HG03558 (cell line): ENCODE measurements around the gene PSG7.
"Not testable (repeated sequence)": the region's sequence is repeated elsewhere in the genome, so short reads cannot be mapped to it uniquely, and the experiment has no call there.

ENCODE experiments used
- ATAC-seq: cut with Tn5 transposase; IDR thresholded peaks from one replicate; pipeline ENCODE4 v1.9.1; 2021; ENCODE audit warnings: moderate number of reproducible peaks; ENCODE audit not compliant: unreplicated experiment; ENCODE audit errors: extremely low read depth

PSG7 gene

DNA sequence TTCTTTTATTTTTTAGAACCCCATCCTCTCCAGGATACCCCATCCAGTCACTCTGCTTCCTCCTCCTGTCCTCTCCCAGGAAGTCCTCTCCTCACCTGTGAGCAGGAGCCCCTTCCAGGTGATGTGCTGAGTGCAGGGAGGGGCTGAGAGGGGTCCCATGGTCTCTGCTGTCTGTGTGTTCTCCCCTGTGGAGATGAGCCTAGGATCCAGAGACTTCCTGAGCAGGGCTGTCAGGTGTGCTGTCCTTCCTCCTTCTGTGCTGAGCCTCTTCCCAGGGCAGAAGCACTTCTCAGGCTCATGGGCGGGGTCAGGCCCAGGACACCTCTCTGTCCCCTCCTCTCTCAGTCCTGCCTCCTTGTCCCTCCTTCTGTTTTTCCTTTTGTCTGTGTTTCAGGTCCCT lies 19.4 kb downstream of the PSG7 start, which contains the start of gene PSG6:
Gene PSG6 (minus strand): TSS at position 261 of the 400 bp plus-strand sequence. CDS start 102 bp downstream, at position 159.
- not testable (repeated sequence) for ATAC-seq

DNA sequence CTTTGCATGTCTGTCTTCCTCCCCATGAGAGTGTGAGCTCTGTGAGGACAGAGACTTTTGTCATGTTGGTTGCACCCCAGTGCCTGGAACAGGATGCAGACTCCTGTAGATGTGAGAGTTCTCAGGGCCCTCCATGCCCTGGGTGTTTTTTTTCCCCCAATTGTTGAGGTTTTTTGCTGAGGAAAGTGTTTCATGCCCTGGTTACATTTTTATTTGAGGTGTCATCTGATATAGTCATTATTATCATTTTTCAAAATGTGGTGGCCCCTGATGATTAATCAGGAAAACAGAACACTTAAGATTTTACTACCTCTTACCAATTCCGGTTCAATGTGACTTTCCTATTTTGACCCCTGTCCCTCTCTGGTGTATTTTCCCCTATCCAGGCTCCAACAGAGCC lies 20.1 kb downstream of the PSG7 start:
- ATAC-seq = not testable (repeated sequence)

DNA sequence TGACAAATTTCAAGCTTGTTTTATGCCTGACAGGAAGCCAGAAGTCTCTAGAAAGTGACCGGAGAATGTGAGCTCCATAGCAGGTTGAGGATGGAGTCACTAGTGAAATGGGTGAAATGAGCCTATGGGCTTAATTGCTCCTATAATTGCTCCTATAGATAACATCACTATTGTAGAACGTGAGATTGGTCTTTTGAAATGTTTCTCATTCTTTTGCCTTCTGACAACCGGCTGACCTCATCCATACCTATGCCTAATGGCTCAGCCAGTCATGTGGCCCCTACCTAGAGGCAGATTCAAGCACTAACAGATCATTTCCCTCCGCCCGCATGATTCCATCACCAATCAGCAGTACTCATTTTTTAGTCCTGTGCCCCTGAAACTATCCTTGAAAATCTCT lies 23.5 kb downstream of the PSG7 start:
- not testable (repeated sequence) for ATAC-seq

DNA sequence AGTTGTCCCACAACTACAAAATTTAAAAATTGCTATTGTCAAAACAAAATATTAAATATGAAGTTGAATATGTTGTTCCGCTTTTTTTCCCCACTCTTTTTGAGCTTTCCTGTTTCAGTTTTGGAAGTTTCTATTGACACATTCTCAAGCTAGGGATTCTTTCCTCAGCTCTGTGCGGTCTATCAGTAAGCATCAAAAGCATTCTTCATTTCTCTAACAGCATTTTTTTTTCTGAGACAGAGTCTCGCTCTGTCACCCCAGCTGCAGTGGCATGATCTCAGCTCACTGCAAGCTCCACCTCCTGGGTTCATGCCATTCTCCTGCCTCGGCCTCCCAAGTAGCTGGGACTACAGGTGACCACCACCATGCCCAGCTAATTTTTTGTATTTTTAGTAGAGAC lies 24.1 kb downstream of the PSG7 start:
- ATAC-seq = not testable (repeated sequence)

DNA sequence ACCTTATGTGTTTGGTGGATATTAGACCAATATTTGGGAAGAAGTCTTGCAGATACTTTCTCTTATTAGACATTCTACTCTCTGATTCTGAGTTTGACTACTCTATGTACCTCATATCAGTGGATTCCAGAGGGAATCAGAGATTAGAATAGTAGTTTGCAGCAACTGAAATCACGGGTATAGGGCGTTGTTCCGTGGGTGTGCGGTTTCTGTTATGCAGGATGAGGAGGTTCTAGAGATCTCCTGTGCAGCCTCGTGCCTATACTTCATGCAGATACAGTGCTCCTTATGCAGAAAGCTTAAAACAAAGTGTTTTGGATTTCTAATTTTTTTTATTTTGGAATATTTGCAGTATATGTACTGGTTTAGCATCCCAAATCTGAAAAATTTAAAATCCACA lies 25.3 kb downstream of the PSG7 start:
- ATAC-seq = not testable (repeated sequence)

DNA sequence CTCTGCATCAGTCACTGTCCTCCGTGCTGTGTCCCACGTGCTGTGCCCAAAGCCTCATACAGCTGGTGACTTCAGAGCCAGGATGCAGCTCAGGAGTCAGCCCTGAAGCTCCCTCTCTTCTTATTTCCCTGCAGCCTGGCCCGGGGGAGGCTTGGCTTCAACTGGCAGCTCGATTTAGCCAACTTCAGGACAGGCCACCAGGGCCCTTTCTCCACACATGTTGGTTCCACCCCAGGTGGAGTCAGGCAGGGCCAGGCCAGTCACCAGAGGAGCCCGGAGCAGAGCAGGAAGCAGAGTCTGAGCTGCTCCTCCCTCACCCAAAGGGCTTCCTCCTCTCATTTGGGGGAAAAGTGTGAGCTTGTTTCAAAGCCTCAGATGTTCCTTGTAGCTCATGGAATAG lies 30.8 kb downstream of the PSG7 start:
- not testable (repeated sequence) for ATAC-seq

DNA sequence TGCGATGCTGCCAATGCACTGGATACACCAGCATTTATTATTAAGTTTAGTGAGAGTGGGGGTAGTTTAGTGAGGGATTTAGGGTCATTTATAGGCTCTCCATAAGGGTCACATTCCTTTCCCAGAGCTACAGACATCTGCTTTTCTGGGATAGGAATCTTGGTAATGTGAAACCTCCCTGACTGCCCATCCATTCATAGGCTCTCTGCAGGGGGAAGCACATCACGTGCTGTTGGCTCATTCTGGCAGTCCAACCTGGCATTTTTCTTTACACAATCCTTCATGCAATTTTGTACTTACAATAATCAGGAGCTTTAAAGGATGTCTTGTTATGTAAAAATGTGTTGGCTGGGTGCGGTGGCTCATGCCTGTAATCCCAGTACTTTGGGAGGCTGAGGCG lies 36.4 kb downstream of the PSG7 start:
- ATAC-seq = not testable (repeated sequence)

DNA sequence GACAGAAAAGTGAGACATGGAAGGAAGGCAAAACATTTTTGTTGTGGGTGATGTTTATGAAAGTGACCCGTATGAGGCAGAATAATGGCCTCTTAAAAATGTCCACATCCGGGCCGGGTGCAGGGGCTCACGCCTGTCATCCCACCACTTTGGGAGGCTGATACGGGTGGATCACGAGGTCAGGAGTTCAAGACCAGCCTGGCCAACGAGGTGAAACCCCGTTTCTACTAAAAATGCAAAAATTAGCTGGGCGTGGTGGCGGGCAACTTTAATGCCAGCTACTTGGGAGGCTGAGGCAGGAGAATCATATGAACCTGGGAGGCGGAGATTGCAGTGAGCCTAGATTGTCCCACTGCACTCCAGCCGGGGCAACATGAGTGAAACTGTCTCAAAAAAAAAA lies 37.3 kb downstream of the PSG7 start:
- not testable (repeated sequence) for ATAC-seq

DNA sequence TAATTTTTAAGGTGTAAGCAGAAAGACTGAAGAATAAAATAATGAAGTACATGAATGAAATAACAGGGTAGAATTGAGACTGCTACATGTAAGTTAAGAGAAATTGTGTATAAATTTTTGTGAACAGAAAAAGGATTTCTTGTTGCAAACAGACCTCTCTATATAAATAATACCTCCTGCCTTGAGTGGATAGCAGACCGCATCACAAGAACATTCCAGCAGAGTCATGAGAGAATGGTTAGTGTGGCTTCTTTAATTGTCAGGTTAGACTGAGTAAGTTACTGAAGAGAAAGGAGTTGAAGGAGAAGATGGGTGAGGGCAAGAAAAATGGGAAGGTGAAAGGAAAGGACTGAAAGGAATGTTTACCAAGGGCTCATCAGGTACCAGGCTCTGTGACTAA lies 37.9 kb downstream of the PSG7 start:
- not testable (repeated sequence) for ATAC-seq

DNA sequence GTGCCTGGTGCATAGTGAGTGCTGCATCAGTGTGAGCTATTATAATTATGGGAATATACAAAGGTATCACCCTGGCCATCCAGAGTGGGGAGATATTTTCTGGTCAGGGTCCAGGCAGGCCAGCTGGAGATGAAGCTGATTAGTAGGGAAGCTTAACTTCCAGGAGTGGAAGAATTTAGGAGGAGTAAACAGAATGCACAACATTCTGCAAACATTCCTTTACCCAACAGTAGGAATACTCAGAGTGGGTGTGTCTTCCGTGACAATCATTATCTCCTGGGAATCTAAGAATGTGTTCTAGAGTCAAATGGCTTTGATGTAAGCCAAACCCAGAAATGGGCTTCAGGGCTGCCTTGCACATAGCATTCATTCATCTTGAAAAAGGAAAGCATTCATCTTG lies 38.4 kb downstream of the PSG7 start:
- ATAC-seq = not testable (repeated sequence)

DNA sequence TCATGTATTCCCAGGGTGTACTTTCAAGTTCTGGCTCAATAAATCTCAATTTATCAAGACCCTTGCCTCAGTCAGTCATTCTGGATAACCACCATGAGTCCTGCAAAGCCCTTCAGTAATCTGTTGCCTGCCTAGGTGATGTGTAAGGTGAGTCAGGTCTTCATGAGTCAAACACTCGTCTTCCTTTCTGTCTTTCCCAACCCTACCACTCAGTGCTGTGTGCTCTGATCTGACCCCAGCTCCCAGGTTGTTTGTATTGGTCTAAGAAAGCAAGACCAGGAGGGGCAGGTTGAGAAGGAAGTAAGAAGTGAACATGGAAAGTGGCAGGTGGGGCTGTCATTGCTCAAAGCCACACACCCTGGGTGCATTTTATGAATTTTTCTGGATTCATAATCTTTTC lies 39.3 kb downstream of the PSG7 start:
- not testable (repeated sequence) for ATAC-seq

DNA sequence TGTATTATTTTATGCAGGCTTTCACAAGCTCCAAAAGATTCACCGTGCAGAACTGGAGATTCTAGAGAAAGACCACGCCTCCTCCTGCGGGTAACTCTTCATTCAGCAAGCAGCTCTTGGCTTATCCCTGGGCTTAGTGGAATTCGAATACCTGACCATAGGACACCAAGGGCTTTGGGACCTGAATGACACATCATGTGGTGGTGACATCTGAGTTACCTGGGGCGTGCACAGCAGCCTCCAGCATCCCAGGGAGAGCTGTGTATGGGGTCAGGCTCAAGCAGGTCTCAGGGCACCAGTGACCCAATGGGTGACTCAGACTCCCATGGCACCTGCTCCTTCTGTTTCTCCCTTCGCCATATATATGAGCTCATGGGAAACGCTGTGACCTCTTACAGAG lies 46.6 kb downstream of the PSG7 start:
- not testable (repeated sequence) for ATAC-seq

DNA sequence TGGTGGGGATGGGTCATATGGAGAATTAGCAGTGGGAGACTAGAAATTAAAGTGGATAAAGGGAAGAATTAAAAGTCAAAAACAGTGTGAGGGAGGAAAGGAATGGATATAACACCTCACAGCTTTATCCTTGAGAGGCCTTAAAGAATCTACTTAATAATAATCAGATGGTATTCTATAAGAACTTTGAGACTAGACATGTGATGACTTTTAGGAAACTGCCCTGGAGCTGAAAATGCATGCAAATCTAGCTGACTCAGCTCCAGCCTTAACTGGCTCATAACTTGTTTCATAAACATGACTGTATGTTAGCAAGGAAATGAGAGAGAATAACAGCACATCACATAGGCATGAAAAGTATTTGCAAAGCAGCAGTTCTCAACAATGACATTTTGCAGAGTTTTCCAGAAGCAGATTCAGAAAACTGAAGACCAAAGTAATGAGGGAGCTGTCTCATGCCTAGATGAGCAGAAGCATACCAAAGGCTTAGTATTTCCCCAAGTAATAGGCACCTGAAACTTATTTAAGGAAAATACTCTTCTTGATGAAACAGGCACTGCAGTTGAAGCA lies 49.0 kb downstream of the PSG7 start:
- ATAC-seq = not testable (repeated sequence)

DNA sequence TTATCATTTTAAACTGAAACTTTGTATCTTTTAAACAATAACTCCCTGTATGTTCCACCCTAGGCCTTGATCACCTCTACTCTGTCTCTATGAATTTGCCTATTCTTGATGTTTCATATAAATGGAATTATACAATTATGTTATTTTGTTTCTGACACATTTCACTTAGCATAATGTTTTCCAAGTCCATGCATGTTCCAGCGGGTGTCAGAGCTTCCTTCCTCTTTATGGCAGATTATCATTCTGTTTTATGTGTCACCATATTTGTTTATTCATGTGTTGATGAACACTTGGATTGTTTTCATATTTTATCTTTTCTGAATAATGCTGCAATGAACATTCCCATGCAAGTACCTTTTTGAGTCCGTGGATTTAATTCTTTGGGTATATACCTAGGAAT lies 54.3 kb downstream of the PSG7 start:
- not testable (repeated sequence) for ATAC-seq

DNA sequence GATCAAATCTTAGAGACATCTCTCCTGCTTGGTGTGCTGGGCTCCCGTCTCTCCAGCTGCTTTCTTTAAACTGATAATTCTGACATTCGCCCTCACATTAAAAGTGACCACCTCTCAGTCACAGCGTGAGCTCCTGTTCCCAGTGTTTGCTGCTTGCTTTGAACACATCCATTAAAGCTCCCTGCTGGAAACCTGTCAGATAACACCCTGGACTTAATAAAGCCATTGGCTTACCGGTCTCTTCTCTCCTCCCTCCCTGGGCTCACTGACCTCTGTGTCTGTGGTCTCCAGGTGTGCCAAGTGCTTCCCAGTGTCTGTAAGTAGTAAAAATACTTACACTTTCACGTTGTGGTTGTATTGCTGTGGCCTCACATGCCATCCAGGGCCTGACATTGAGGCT lies 55.0 kb downstream of the PSG7 start:
- not testable (repeated sequence) for ATAC-seq

DNA sequence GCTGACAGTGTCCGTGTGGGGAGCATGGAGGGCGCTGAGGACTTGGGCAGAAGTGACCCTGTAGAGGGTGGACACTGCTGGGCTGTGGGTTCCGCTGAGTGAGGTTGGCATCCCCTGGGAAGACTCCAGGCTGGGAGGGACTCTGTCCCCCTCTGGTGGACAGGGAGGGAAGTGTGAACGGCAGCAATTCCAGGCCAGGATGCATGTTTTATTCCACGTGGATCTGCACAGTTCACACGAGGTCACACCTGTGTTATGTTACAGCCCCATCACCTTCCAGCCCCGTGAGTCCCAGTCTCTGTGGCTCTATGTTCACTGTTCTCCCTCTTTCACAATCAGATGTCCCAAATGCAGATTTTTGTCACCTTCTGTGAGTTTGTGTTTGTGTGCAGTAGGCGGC lies 55.7 kb downstream of the PSG7 start:
- not testable (repeated sequence) for ATAC-seq

DNA sequence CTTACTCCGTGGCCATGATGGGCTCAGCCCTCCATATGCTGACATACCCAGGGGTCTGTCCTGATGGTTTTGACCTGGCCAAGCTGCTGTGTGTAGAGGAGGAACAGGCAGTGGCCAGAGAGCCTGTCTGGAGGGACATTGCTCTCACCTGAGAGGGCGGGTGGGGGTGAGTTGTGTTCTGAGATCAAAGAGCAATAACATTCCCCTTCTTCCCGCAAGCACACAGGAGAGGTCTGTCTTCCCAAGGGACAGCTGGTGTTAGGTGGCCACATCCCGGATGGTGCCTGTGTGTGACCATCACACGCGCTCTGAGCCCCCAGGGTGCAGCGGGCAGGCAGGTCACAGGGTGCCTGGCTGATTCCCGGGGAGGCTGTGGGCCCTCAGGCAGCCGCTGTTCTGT lies 56.4 kb downstream of the PSG7 start:
- not testable (repeated sequence) for ATAC-seq

DNA sequence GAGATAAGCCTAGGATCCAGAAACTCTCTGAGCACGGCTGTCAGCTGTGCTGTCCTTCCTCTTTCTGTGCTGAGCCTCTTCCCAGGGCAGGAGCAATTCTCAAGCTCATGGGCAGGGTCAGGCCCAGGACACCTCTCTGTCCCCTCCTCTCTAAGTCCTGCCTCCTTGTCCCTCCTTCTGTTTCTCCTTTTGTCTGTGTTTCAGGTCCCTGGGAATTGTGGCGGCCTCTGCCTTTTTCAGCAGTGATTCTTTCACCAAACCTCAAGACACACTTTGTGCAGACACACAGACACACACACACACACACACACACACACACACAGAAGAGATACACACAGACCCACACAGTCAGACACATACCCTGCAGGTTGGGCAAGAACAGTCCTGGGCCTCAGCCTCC lies 57.4 kb downstream of the PSG7 start, which contains the start of gene PSG1:
Gene PSG1 (minus strand): TSS at position 101 of the 400 bp plus-strand sequence. CDS start 132 bp downstream, outside the sequence.
- no peak for ATAC-seq

DNA sequence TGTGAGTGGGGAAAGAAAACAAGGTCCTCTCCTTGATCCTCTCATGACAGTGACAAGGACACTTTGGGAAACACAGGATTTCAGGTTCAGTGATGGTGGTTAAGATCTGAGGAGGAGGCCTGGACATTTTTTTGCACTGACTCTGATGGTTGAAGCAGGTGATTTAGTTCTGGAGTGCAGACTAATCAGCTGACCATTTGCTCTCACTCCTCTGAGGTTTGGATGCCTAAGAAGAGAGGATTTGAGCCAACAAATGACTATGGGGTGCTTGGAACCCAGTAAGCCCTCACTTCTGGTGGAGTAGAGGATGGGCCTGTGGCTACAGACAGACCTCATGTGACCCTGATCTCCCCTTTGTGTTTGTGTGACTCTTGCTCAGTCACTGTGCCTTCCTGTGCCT lies 60.4 kb downstream of the PSG7 start:
- not testable (repeated sequence) for ATAC-seq

DNA sequence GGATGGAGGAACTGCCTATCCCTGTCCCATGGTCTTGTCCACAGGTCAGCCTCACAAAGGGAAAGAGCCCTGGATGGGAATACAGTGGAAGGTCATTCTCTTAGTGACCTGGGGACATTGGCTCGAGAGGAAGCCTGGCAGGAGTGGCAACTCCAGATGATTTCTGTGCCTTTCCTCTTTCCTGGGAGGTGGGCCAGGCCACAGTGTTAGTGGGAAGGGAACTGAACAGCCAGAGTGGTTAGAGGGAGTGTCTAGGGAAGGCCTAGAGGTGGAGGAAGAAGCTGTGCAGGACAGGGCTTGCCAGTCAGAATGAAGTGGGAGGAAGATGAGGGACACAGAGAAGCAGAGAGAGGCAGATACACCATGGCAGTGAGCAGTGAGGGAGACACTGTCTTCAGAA lies 61.1 kb downstream of the PSG7 start:
- ATAC-seq = not testable (repeated sequence)

DNA sequence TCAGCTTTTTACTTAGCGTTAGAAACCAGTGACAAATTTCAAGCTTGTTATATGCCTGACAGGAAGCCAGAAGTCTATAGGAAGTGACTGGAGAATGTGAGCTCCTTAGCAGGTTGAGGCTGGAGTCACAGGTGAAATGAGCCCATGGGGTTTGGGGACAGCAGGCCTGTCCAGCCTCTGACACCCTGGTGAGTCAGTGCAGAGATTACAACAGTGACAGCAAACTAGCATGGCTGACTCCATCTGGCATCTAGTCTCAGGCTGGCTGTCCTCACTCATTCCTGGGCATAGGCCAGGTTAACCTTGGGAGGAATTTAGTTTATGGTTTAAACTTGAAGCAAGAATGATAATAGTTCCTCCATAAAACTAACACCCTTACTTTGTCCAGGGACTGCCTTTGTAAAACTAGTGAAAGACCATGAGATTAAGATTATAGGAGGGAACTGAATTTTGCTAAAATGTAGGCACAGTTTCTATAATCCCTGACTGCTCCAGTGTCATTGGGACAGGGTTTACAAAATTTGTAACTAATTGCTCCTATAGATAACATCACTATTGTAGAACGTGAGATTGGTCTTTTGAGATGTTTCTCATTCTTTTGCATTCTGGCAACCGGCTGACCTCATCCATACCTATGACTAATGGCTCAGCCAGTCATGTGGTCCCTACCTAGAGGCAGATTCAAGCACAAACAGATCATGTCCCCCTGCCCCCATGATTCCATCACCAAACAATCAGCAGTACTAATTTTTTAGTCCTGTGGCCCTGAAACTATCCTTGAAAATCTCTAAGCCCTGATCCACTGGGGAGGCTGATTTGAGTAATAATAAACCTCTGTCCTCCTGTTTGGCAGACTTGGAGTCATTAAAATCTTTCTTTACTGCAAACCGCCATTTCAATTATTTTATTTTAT lies 61.9 kb downstream of the PSG7 start:
- ATAC-seq = not testable (repeated sequence)
